ENCODE measurements around the gene TTF1. TPM values are rescaled to one million over a fixed set of nuclear protein-coding genes. Genes with fewer than 3 reads are reported as not detected.

The TTF1 gene
- total RNA-seq, 1 experiment from 2014 or later: 23.8 TPM

DNA sequence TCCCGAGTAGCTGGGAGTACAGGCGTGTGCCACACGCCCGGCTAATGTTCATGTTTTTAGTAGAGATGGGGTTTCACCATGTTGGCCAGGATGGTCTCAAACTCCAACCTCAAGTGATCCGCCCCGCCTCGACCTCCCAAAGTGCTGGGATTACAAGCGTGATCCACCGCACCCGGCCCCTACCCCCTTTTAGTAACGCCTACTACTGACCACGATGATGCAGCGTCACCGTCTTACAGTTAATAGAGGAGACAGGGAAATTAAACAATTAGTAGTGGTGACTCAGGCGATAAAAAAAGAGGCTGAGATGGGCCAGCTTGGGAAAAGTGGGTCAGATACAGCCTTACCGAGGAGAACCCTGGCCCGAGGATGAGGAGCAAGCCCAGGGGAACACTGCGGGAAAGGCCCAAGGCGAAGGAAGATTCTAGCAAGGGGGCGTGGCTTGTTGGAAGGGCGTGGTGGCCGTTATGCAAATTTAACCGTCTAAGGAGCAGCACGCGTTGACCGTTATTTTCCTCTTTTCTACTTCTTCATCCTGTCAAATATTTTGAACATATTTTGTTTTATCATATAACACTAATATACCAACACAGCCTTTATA is 50.2 kb downstream of the TTF1 start (continued):
- TF ChIP-seq, protein P1, sequence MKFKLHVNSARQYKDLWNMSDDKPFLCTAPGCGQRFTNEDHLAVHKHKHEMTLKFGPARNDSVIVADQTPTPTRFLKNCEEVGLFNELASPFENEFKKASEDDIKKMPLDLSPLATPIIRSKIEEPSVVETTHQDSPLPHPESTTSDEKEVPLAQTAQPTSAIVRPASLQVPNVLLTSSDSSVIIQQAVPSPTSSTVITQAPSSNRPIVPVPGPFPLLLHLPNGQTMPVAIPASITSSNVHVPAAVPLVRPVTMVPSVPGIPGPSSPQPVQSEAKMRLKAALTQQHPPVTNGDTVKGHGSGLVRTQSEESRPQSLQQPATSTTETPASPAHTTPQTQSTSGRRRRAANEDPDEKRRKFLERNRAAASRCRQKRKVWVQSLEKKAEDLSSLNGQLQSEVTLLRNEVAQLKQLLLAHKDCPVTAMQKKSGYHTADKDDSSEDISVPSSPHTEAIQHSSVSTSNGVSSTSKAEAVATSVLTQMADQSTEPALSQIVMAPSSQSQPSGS (CRISPR knock-in tag; IDR thresholded peaks at IDR 0.05; ENCODE audit: borderline replicate concordance, low read depth): no peak
- no peak for TF ChIP-seq ZNF219 (CRISPR knock-in tag; IDR thresholded peaks at IDR 0.05; ENCODE audit: borderline replicate concordance)
- TF ChIP-seq GTF2I (CRISPR knock-in tag; conservative IDR thresholded peaks at IDR 0.05): no peak
- TF ChIP-seq ZNF263 (CRISPR knock-in tag; IDR thresholded peaks at IDR 0.05; ENCODE audit: low read depth): no peak
- TF ChIP-seq, protein P2, sequence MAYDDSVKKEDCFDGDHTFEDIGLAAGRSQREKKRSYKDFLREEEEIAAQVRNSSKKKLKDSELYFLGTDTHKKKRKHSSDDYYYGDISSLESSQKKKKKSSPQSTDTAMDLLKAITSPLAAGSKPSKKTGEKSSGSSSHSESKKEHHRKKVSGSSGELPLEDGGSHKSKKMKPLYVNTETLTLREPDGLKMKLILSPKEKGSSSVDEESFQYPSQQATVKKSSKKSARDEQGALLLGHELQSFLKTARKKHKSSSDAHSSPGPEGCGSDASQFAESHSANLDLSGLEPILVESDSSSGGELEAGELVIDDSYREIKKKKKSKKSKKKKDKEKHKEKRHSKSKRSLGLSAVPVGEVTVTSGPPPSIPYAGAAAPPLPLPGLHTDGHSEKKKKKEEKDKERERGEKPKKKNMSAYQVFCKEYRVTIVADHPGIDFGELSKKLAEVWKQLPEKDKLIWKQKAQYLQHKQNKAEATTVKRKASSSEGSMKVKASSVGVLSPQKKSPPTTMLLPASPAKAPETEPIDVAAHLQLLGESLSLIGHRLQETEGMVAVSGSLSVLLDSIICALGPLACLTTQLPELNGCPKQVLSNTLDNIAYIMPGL (CRISPR knock-in tag; IDR thresholded peaks at IDR 0.05): no peak
- TF ChIP-seq TEAD4 (CRISPR knock-in tag; IDR thresholded peaks at IDR 0.05): no peak
- TF ChIP-seq, protein P3, sequence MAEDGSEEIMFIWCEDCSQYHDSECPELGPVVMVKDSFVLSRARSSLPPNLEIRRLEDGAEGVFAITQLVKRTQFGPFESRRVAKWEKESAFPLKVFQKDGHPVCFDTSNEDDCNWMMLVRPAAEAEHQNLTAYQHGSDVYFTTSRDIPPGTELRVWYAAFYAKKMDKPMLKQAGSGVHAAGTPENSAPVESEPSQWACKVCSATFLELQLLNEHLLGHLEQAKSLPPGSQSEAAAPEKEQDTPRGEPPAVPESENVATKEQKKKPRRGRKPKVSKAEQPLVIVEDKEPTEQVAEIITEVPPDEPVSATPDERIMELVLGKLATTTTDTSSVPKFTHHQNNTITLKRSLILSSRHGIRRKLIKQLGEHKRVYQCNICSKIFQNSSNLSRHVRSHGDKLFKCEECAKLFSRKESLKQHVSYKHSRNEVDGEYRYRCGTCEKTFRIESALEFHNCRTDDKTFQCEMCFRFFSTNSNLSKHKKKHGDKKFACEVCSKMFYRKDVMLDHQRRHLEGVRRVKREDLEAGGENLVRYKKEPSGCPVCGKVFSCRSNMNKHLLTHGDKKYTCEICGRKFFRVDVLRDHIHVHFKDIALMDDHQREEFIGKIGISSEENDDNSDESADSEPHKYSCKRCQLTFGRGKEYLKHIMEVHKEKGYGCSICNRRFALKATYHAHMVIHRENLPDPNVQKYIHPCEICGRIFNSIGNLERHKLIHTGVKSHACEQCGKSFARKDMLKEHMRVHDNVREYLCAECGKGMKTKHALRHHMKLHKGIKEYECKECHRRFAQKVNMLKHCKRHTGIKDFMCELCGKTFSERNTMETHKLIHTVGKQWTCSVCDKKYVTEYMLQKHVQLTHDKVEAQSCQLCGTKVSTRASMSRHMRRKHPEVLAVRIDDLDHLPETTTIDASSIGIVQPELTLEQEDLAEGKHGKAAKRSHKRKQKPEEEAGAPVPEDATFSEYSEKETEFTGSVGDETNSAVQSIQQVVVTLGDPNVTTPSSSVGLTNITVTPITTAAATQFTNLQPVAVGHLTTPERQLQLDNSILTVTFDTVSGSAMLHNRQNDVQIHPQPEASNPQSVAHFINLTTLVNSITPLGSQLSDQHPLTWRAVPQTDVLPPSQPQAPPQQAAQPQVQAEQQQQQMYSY (CRISPR knock-in tag; IDR thresholded peaks at IDR 0.05): no peak

DNA sequence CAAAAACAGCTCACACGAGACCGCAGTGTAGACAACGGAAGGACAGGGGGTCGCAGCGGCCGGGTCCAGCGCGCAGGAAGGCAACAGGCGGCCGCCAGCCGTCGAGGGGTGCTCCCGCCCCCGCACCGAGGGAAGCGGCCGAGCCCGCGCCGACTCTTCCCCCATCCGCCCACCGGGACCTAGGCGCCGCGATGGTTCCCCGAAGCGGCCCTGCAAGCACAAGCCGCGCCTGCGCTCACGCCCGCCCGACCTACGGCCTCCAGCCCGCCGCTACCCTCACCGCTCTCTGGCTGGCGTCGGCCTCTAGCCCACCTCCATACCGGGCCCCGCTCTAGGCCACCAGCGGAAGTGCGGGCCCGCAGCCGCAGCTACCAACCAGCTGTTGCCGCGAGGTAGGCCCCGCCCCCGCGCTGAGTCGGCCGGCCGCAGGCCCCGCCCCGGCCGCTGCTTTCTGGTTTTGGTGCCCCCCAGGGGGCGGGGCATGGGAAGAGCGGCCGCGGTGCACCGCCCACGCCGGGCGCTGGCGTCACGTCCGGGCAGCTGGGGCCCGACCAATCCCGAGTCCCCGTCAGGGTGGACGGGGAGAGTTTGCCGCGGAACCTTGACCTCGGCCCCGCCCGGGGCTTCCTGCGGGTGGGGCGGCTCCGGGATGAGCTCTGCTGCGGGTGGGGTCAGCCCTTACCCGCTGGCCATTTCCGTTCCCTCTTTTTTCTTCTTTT is 51.8 kb downstream of the TTF1 start, which contains the start of gene SETX:
TSS of gene SETX (minus strand) at position 350 of the 719 bp plus-strand sequence. CDS start 5,558 bp downstream, outside the sequence.
- peak within 1 kb of the TSS; percentile 95 for H3K27ac Mint-ChIP-seq
- no peaks in the 10 kb centered on the region for H3K27me3 Mint-ChIP-seq (ENCODE audit: low read depth)
- DNase-seq (ENCODE audit: low spot score) (peak; percentile 97), ATAC-seq (peak; percentile 97)
- CTCF ChIA-PET: interaction anchor here (0.9 to 2.3 kb wide), 5 partner anchors 41 to 192 kb away, joined by 3 to 16 read pairs (median 5); partner anchors contain the start of gene CFAP77
- POLR2A ChIA-PET: interaction anchor here (1.1 kb wide), 1 partner anchor 55 kb away, joined by 3 read pairs; the partner anchor contains the start of gene CFAP77
- H3K4me1 Mint-ChIP-seq: peaks cover 21% of the 10 kb centered on the region
- H3K9me3 Mint-ChIP-seq: peaks cover 4% of the 10 kb centered on the region; the same call in 1 of the 2 replicates
- peaks cover 23% of the 10 kb centered on the region for H3K36me3 Mint-ChIP-seq
- peak within 1 kb of the TSS; percentile 92 for H3K4me3 Mint-ChIP-seq
- peak; percentile 57 for TF ChIP-seq NFYB (CRISPR knock-in tag; conservative IDR thresholded peaks at IDR 0.05; ENCODE audit: low read depth)
- TF ChIP-seq, protein P4, sequence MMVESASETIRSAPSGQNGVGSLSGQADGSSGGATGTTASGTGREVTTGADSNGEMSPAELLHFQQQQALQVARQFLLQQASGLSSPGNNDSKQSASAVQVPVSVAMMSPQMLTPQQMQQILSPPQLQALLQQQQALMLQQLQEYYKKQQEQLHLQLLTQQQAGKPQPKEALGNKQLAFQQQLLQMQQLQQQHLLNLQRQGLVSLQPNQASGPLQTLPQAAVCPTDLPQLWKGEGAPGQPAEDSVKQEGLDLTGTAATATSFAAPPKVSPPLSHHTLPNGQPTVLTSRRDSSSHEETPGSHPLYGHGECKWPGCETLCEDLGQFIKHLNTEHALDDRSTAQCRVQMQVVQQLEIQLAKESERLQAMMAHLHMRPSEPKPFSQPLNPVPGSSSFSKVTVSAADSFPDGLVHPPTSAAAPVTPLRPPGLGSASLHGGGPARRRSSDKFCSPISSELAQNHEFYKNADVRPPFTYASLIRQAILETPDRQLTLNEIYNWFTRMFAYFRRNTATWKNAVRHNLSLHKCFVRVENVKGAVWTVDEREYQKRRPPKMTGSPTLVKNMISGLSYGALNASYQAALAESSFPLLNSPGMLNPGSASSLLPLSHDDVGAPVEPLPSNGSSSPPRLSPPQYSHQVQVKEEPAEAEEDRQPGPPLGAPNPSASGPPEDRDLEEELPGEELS (CRISPR knock-in tag; IDR thresholded peaks at IDR 0.05): peak; percentile 73
- TF ChIP-seq, protein P5, sequence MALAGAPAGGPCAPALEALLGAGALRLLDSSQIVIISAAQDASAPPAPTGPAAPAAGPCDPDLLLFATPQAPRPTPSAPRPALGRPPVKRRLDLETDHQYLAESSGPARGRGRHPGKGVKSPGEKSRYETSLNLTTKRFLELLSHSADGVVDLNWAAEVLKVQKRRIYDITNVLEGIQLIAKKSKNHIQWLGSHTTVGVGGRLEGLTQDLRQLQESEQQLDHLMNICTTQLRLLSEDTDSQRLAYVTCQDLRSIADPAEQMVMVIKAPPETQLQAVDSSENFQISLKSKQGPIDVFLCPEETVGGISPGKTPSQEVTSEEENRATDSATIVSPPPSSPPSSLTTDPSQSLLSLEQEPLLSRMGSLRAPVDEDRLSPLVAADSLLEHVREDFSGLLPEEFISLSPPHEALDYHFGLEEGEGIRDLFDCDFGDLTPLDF (CRISPR knock-in tag; IDR thresholded peaks at IDR 0.05): no peak
- peak; percentile 61 for TF ChIP-seq FOXP1 (CRISPR knock-in tag; IDR thresholded peaks at IDR 0.05; ENCODE audit: borderline replicate concordance)
- TF ChIP-seq, protein P6, sequence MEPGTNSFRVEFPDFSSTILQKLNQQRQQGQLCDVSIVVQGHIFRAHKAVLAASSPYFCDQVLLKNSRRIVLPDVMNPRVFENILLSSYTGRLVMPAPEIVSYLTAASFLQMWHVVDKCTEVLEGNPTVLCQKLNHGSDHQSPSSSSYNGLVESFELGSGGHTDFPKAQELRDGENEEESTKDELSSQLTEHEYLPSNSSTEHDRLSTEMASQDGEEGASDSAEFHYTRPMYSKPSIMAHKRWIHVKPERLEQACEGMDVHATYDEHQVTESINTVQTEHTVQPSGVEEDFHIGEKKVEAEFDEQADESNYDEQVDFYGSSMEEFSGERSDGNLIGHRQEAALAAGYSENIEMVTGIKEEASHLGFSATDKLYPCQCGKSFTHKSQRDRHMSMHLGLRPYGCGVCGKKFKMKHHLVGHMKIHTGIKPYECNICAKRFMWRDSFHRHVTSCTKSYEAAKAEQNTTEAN (CRISPR knock-in tag; IDR thresholded peaks at IDR 0.05): no peak
- no peak for TF ChIP-seq ZNF317 (CRISPR knock-in tag; IDR thresholded peaks at IDR 0.05; ENCODE audit: borderline replicate concordance, low read depth)
- TF ChIP-seq, protein P7, sequence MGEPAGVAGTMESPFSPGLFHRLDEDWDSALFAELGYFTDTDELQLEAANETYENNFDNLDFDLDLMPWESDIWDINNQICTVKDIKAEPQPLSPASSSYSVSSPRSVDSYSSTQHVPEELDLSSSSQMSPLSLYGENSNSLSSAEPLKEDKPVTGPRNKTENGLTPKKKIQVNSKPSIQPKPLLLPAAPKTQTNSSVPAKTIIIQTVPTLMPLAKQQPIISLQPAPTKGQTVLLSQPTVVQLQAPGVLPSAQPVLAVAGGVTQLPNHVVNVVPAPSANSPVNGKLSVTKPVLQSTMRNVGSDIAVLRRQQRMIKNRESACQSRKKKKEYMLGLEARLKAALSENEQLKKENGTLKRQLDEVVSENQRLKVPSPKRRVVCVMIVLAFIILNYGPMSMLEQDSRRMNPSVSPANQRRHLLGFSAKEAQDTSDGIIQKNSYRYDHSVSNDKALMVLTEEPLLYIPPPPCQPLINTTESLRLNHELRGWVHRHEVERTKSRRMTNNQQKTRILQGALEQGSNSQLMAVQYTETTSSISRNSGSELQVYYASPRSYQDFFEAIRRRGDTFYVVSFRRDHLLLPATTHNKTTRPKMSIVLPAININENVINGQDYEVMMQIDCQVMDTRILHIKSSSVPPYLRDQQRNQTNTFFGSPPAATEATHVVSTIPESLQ (CRISPR knock-in tag; IDR thresholded peaks at IDR 0.05): 0 out of 2 replicates have a peak, but pooled peaks have one; percentile 8

Measured in WTC11 (cell line).